ENCODE measurements around the gene CAMK1D. TPM values are rescaled to one million over a fixed set of nuclear protein-coding genes. Genes with fewer than 3 reads are reported as not detected.

The CAMK1D gene
- total RNA-seq, 2 donors from 2014 or later = 4.5 to 7.8 TPM

- WGBS, 2 experiments (ENCODE audit: insufficient coverage in 1 of 2, insufficient read length in 1 of 2) = 92 to 100% methylated on average over 3 of the region's 3 CpGs
Measured at GRCh38 chr10:12636571-12636970, 287.2 kb downstream of the CAMK1D start.

GRCh38 chr10:12637649-12638048 lies 288.3 kb downstream of the CAMK1D start:
- Mint-ChIP-seq H3K4me1 (peaks cover 26% of the 10 kb centered on the region), H3K27ac (no peak overlapping the region), H3K9me3 (no peaks in the 10 kb centered on the region), H3K36me3 (ENCODE audit: low read depth) (no peaks in the 10 kb centered on the region), H3K27me3 (ENCODE audit: insufficient read depth) (no peaks in the 10 kb centered on the region), H3K4me3 (no peak overlapping the region)
- DNase-seq = no peak
- WGBS, 2 experiments (ENCODE audit: insufficient coverage in 1 of 2, insufficient read length in 1 of 2) = 87 to 100% methylated on average over 2 to 8 of the region's 8 CpGs
- H3K27me3 ChIP-seq (ENCODE audit: control insufficient read depth, insufficient read depth, low read length, poor library complexity, severe bottlenecking) = no peaks in the 10 kb centered on the region
- H3K9me3 ChIP-seq (ENCODE audit: control insufficient read depth, low read length) = no peaks in the 10 kb centered on the region
- H3K9ac ChIP-seq (ENCODE audit: extremely low read depth, low read length, poor library complexity, severe bottlenecking) = no peak overlapping the region
- H3K4me3 ChIP-seq (ENCODE audit: low read length) = no peak overlapping the region
- H3K36me3 ChIP-seq (ENCODE audit: control insufficient read depth, insufficient read depth, low read length) = no peaks in the 10 kb centered on the region
- no peaks in the 10 kb centered on the region for H3K4me1 ChIP-seq (ENCODE audit: control insufficient read depth, insufficient read depth, low read length)
- no peak for TF ChIP-seq CTCF (conservative IDR thresholded peaks at IDR 0.05)
- H3K27ac ChIP-seq (ENCODE audit: low read depth, low read length) = no peak overlapping the region

More at GRCh38 chr10:12636571-12636970, 287.2 kb downstream of the CAMK1D start:
- no peak overlapping the region for H3K4me3 ChIP-seq (ENCODE audit: low read length)
- TF ChIP-seq CTCF (conservative IDR thresholded peaks at IDR 0.05) = no peak
- H3K4me1 ChIP-seq (ENCODE audit: control insufficient read depth, insufficient read depth, low read length) = no peaks in the 10 kb centered on the region
- Mint-ChIP-seq H3K27me3 (ENCODE audit: insufficient read depth) (no peaks in the 10 kb centered on the region), H3K9me3 (peaks cover 5% of the 10 kb centered on the region), H3K4me3 (no peak overlapping the region), H3K36me3 (ENCODE audit: low read depth) (no peaks in the 10 kb centered on the region), H3K27ac (no peak overlapping the region), H3K4me1 (peaks cover 26% of the 10 kb centered on the region)
- DNase-seq = no peak
- H3K9ac ChIP-seq (ENCODE audit: extremely low read depth, low read length, poor library complexity, severe bottlenecking) = no peak overlapping the region
- no peaks in the 10 kb centered on the region for H3K27me3 ChIP-seq (ENCODE audit: control insufficient read depth, insufficient read depth, low read length, poor library complexity, severe bottlenecking)
- no peak overlapping the region for H3K27ac ChIP-seq (ENCODE audit: low read depth, low read length)
- H3K36me3 ChIP-seq (ENCODE audit: control insufficient read depth, insufficient read depth, low read length) = no peaks in the 10 kb centered on the region
- H3K9me3 ChIP-seq (ENCODE audit: control insufficient read depth, low read length) = peaks cover 6% of the 10 kb centered on the region

GRCh38 chr10:12638103-12638502 lies 288.8 kb downstream of the CAMK1D start:
- no peak for TF ChIP-seq CTCF (conservative IDR thresholded peaks at IDR 0.05)
- Mint-ChIP-seq H3K4me3 (no peak overlapping the region), H3K27me3 (ENCODE audit: insufficient read depth) (no peaks in the 10 kb centered on the region), H3K36me3 (ENCODE audit: low read depth) (no peaks in the 10 kb centered on the region), H3K27ac (no peak overlapping the region), H3K4me1 (peaks cover 26% of the 10 kb centered on the region), H3K9me3 (no peaks in the 10 kb centered on the region)
- H3K27me3 ChIP-seq (ENCODE audit: control insufficient read depth, insufficient read depth, low read length, poor library complexity, severe bottlenecking) = no peaks in the 10 kb centered on the region
- no peaks in the 10 kb centered on the region for H3K9me3 ChIP-seq (ENCODE audit: control insufficient read depth, low read length)
- WGBS, 2 experiments (ENCODE audit: insufficient coverage in 1 of 2, insufficient read length in 1 of 2) = 80% methylated on average over 6 to 7 of the region's 7 CpGs
- no peaks in the 10 kb centered on the region for H3K4me1 ChIP-seq (ENCODE audit: control insufficient read depth, insufficient read depth, low read length)
- no peak overlapping the region for H3K27ac ChIP-seq (ENCODE audit: low read depth, low read length)
- no peak overlapping the region for H3K9ac ChIP-seq (ENCODE audit: extremely low read depth, low read length, poor library complexity, severe bottlenecking)
- H3K36me3 ChIP-seq (ENCODE audit: control insufficient read depth, insufficient read depth, low read length) = no peaks in the 10 kb centered on the region
- DNase-seq = no peak
- no peak overlapping the region for H3K4me3 ChIP-seq (ENCODE audit: low read length)

All from endodermal cell (in vitro differentiated cells).